ENCODE data around the gene CRISP2.

DNA sequence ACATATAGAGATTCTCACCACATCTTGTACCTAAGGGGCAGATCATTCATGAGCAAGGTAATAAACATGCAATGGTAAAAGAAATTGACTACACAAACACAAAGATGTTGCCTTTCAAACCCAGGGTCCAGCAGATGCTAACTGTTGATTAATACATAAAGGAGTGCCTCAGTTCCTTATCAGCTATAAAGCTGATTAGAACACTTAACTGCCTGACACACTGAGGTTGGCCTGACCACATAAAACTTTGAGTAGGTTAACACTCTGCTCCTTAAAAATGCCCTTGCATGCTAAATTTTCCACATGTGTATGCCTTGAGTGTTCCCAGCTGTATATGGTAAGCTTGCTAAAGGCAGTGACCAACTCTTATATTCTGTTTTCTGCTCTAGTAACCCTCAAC is 14.9 kb downstream of the CRISP2 start:
- TF ChIP-seq, protein P1, sequence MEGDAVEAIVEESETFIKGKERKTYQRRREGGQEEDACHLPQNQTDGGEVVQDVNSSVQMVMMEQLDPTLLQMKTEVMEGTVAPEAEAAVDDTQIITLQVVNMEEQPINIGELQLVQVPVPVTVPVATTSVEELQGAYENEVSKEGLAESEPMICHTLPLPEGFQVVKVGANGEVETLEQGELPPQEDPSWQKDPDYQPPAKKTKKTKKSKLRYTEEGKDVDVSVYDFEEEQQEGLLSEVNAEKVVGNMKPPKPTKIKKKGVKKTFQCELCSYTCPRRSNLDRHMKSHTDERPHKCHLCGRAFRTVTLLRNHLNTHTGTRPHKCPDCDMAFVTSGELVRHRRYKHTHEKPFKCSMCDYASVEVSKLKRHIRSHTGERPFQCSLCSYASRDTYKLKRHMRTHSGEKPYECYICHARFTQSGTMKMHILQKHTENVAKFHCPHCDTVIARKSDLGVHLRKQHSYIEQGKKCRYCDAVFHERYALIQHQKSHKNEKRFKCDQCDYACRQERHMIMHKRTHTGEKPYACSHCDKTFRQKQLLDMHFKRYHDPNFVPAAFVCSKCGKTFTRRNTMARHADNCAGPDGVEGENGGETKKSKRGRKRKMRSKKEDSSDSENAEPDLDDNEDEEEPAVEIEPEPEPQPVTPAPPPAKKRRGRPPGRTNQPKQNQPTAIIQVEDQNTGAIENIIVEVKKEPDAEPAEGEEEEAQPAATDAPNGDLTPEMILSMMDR (conservative IDR thresholded peaks at IDR 0.05; ENCODE audit: low read depth in 2 of 2), result no peak
- TF ChIP-seq POLR2AphosphoS5 (IDR thresholded peaks at IDR 0.05; ENCODE audit: low read depth) (no peak), EZH2 (IDR thresholded peaks at IDR 0.05; ENCODE audit: low read depth, unreplicated experiment) (no peak), EZH2phosphoT487 (IDR thresholded peaks at IDR 0.05; ENCODE audit: unreplicated experiment) (no peak), CREB1 (CRISPR knock-in tag; IDR thresholded peaks at IDR 0.05; ENCODE audit: low read depth) (no peak), ZNF331 (CRISPR knock-in tag; IDR thresholded peaks at IDR 0.05; ENCODE audit: low read depth) (no peak), JUNB (IDR thresholded peaks at IDR 0.05; ENCODE audit: unreplicated experiment) (no peak), ZNF114 (CRISPR knock-in tag; IDR thresholded peaks at IDR 0.05) (no peak), NANOG (IDR thresholded peaks at IDR 0.05; ENCODE audit: borderline replicate concordance) (no peak), STAT1 (IDR thresholded peaks at IDR 0.05; ENCODE audit: unreplicated experiment) (no peak)
- TF ChIP-seq, protein P2, sequence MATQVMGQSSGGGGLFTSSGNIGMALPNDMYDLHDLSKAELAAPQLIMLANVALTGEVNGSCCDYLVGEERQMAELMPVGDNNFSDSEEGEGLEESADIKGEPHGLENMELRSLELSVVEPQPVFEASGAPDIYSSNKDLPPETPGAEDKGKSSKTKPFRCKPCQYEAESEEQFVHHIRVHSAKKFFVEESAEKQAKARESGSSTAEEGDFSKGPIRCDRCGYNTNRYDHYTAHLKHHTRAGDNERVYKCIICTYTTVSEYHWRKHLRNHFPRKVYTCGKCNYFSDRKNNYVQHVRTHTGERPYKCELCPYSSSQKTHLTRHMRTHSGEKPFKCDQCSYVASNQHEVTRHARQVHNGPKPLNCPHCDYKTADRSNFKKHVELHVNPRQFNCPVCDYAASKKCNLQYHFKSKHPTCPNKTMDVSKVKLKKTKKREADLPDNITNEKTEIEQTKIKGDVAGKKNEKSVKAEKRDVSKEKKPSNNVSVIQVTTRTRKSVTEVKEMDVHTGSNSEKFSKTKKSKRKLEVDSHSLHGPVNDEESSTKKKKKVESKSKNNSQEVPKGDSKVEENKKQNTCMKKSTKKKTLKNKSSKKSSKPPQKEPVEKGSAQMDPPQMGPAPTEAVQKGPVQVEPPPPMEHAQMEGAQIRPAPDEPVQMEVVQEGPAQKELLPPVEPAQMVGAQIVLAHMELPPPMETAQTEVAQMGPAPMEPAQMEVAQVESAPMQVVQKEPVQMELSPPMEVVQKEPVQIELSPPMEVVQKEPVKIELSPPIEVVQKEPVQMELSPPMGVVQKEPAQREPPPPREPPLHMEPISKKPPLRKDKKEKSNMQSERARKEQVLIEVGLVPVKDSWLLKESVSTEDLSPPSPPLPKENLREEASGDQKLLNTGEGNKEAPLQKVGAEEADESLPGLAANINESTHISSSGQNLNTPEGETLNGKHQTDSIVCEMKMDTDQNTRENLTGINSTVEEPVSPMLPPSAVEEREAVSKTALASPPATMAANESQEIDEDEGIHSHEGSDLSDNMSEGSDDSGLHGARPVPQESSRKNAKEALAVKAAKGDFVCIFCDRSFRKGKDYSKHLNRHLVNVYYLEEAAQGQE (IDR thresholded peaks at IDR 0.05; ENCODE audit: unreplicated experiment), result no peak
- TF ChIP-seq, protein P3, sequence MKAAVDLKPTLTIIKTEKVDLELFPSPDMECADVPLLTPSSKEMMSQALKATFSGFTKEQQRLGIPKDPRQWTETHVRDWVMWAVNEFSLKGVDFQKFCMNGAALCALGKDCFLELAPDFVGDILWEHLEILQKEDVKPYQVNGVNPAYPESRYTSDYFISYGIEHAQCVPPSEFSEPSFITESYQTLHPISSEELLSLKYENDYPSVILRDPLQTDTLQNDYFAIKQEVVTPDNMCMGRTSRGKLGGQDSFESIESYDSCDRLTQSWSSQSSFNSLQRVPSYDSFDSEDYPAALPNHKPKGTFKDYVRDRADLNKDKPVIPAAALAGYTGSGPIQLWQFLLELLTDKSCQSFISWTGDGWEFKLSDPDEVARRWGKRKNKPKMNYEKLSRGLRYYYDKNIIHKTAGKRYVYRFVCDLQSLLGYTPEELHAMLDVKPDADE (IDR thresholded peaks at IDR 0.05), result no peak
- TF ChIP-seq, protein P4, sequence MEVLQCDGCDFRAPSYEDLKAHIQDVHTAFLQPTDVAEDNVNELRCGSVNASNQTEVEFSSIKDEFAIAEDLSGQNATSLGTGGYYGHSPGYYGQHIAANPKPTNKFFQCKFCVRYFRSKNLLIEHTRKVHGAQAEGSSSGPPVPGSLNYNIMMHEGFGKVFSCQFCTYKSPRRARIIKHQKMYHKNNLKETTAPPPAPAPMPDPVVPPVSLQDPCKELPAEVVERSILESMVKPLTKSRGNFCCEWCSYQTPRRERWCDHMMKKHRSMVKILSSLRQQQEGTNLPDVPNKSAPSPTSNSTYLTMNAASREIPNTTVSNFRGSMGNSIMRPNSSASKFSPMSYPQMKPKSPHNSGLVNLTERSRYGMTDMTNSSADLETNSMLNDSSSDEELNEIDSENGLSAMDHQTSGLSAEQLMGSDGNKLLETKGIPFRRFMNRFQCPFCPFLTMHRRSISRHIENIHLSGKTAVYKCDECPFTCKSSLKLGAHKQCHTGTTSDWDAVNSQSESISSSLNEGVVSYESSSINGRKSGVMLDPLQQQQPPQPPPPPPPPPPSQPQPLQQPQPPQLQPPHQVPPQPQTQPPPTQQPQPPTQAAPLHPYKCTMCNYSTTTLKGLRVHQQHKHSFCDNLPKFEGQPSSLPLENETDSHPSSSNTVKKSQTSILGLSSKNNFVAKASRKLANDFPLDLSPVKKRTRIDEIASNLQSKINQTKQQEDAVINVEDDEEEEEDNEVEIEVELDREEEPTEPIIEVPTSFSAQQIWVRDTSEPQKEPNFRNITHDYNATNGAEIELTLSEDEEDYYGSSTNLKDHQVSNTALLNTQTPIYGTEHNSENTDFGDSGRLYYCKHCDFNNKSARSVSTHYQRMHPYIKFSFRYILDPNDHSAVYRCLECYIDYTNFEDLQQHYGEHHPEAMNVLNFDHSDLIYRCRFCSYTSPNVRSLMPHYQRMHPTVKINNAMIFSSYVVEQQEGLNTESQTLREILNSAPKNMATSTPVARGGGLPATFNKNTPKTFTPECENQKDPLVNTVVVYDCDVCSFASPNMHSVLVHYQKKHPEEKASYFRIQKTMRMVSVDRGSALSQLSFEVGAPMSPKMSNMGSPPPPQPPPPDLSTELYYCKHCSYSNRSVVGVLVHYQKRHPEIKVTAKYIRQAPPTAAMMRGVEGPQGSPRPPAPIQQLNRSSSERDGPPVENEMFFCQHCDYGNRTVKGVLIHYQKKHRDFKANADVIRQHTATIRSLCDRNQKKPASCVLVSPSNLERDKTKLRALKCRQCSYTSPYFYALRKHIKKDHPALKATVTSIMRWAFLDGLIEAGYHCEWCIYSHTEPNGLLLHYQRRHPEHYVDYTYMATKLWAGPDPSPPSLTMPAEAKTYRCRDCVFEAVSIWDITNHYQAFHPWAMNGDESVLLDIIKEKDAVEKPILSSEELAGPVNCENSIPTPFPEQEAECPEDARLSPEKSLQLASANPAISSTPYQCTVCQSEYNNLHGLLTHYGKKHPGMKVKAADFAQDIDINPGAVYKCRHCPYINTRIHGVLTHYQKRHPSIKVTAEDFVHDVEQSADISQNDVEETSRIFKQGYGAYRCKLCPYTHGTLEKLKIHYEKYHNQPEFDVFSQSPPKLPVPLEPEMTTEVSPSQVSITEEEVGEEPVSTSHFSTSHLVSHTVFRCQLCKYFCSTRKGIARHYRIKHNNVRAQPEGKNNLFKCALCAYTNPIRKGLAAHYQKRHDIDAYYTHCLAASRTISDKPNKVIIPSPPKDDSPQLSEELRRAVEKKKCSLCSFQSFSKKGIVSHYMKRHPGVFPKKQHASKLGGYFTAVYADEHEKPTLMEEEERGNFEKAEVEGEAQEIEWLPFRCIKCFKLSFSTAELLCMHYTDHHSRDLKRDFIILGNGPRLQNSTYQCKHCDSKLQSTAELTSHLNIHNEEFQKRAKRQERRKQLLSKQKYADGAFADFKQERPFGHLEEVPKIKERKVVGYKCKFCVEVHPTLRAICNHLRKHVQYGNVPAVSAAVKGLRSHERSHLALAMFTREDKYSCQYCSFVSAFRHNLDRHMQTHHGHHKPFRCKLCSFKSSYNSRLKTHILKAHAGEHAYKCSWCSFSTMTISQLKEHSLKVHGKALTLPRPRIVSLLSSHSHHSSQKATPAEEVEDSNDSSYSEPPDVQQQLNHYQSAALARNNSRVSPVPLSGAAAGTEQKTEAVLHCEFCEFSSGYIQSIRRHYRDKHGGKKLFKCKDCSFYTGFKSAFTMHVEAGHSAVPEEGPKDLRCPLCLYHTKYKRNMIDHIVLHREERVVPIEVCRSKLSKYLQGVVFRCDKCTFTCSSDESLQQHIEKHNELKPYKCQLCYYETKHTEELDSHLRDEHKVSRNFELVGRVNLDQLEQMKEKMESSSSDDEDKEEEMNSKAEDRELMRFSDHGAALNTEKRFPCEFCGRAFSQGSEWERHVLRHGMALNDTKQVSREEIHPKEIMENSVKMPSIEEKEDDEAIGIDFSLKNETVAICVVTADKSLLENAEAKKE (CRISPR knock-in tag; IDR thresholded peaks at IDR 0.05), result no peak
